ENCODE measurements around the gene CSNK1G3. TPM values are rescaled to one million over a fixed set of nuclear protein-coding genes. Genes with fewer than 3 reads are reported as not detected.

CSNK1G3 gene
- total and polyA plus RNA-seq, 12 donors: 5.0 to 30.9 (median 24.8) TPM

GRCh38 chr5:123571927-123572326 is 60.0 kb downstream of the CSNK1G3 start:
- H3K36me3 ChIP-seq: peaks cover 0 to 34% (median 12%) of the 10 kb centered on the region in 9 donors
- no peak for ATAC-seq

GRCh38 chr5:123578390-123578789 is 66.4 kb downstream of the CSNK1G3 start:
- Histone ChIP-seq H3K4me3 (no peak overlapping the region), H3K27me3 (no peaks in the 10 kb centered on the region), H3K27ac (peak overlapping the region in 2 of 10 donors; percentile 75 to 77), H3K36me3 (peaks cover 0 to 47% (median 12%) of the 10 kb centered on the region in 9 donors), H3K4me1 (peaks cover 0 to 28% (median 7%) of the 10 kb centered on the region in 9 donors), H3K9me3 (no peaks in the 10 kb centered on the region)
- no peak for ATAC-seq
- no peak for DNase-seq
- TF ChIP-seq, protein P1, sequence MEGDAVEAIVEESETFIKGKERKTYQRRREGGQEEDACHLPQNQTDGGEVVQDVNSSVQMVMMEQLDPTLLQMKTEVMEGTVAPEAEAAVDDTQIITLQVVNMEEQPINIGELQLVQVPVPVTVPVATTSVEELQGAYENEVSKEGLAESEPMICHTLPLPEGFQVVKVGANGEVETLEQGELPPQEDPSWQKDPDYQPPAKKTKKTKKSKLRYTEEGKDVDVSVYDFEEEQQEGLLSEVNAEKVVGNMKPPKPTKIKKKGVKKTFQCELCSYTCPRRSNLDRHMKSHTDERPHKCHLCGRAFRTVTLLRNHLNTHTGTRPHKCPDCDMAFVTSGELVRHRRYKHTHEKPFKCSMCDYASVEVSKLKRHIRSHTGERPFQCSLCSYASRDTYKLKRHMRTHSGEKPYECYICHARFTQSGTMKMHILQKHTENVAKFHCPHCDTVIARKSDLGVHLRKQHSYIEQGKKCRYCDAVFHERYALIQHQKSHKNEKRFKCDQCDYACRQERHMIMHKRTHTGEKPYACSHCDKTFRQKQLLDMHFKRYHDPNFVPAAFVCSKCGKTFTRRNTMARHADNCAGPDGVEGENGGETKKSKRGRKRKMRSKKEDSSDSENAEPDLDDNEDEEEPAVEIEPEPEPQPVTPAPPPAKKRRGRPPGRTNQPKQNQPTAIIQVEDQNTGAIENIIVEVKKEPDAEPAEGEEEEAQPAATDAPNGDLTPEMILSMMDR (IDR thresholded peaks at IDR 0.05): no peak
- intact Hi-C loops (cut with DNase I): loop anchor here in 2 of 10 donors (5.0 to 10.0 kb wide), 2 partner anchors 64 to 66 kb away; partner anchors contain the start of gene CSNK1G3 (in 2 of the 2)

More at GRCh38 chr5:123571927-123572326, 60.0 kb downstream of the CSNK1G3 start:
- no peaks in the 10 kb centered on the region for H3K9me3 ChIP-seq
- DNase-seq: no peak
- H3K4me3 ChIP-seq: no peak overlapping the region
- no peak overlapping the region for H3K27ac ChIP-seq
- TF ChIP-seq, protein P1 (IDR thresholded peaks at IDR 0.05): no peak
- no peaks in the 10 kb centered on the region for H3K27me3 ChIP-seq
- no peaks in the 10 kb centered on the region for H3K4me1 ChIP-seq
- intact Hi-C loops (cut with DNase I): loop anchor here in 1 of 10 donors (10.0 kb wide), 1 partner anchor 57 kb away; the partner anchor contains the start of gene CSNK1G3

DNA sequence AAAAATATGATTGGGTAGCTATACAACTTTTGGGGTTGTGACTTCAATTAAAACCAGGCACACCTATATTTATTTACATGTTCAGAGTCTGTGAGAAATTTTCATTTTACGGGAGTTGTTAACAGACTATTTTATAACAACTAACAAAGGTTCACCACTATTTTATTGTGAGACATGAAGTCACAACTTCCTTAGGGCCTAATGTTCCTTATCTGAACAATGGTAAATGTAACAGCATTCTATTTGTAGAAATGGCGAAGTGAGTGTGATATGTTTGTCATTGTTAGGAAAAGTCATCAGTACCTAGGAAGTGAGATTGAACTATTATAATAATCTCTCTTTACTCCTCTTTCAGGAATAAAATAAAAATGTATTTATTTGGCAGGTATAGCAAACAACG is 67.4 kb downstream of the CSNK1G3 start:
- no peak overlapping the region for H3K4me3 ChIP-seq
- TF ChIP-seq, protein P1 (IDR thresholded peaks at IDR 0.05): no peak
- ATAC-seq: peak in 6 of 8 donors; percentile 34 to 92 (median 84)

GRCh38 chr5:123582550-123583285 is 70.7 kb downstream of the CSNK1G3 start:
- TF ChIP-seq, protein P1 (IDR thresholded peaks at IDR 0.05): no peak
- Histone ChIP-seq H3K9me3 (peaks cover 0 to 8% (median 0%) of the 10 kb centered on the region in 11 donors), H3K4me3 (no peak overlapping the region), H3K27me3 (no peaks in the 10 kb centered on the region), H3K36me3 (peaks cover 0 to 8% (median 0%) of the 10 kb centered on the region in 9 donors), H3K27ac (peak overlapping the region in 3 of 10 donors; percentile 18 to 39 (median 24)), H3K4me1 (peaks cover 0 to 28% (median 7%) of the 10 kb centered on the region in 9 donors)
- WGBS, 2 donors: 65 to 73% methylated on average over 4 of the region's 4 CpGs
- ATAC-seq: peak in 6 of 8 donors; percentile 46 to 70 (median 60)
- DNase-seq: no peak
- intact Hi-C loops (cut with DNase I): loop anchor here in 1 of 10 donors (5.0 kb wide), 1 partner anchor 70 kb away; the partner anchor contains the start of gene CSNK1G3

More for the DNA sequence above, 67.4 kb downstream of the CSNK1G3 start:
- H3K9me3 ChIP-seq: peaks cover 0 to 1% (median 0%) of the 10 kb centered on the region in 11 donors
- H3K4me1 ChIP-seq: peaks cover 0 to 28% (median 7%) of the 10 kb centered on the region in 9 donors
- H3K27me3 ChIP-seq: no peaks in the 10 kb centered on the region
- intact Hi-C loops (cut with DNase I): loop anchor here in 2 of 10 donors (5.0 to 10.0 kb wide), 2 partner anchors 65 to 67 kb away; partner anchors contain the start of gene CSNK1G3 (in 2 of the 2)
- peak overlapping the region; percentile 26 to 77 (median 54) for H3K27ac ChIP-seq
- 53 to 56% methylated on average over 3 of the region's 3 CpGs for WGBS, 2 donors
- DNase-seq: no peak
- H3K36me3 ChIP-seq: peaks cover 0 to 37% (median 12%) of the 10 kb centered on the region in 9 donors

All from heart right ventricle (tissue), 16 donors.